SU-DHL-6 (cell line): ENCODE measurements around the gene REELD1.

ENCODE experiments used
- H2AFZ ChIP-seq: fragments of 200-600 bp; sonication (generic); 2 replicates; pipeline ENCODE4 v1.6.1; 2014; ENCODE audit warnings: low read depth, mild to moderate bottlenecking, moderate library complexity, mixed read lengths, antibody characterized with exemption, low read length; ENCODE audit not compliant: severe bottlenecking
- H3F3A ChIP-seq: fragments of 200-600 bp; shearing (Covaris generic); 2 replicates; pipeline ENCODE4 v1.6.0; 2016; ENCODE audit warnings: antibody characterized with exemption, mild to moderate bottlenecking; ENCODE audit not compliant: insufficient read depth
- H3K27ac ChIP-seq: fragments of 200-600 bp; sonication (generic); 2 replicates; pipeline ENCODE4 v1.5.1; 2016; ENCODE audit warnings: low read depth, mild to moderate bottlenecking, low read length, moderate library complexity, mixed read lengths
- H3K27me3 ChIP-seq: fragments of 200-600 bp; sonication (generic), shearing (Covaris generic); 2 replicates; pipeline ENCODE4 v1.6.0; 2014; ENCODE audit warnings: mild to moderate bottlenecking, low read length
- H3K36me3 ChIP-seq: fragments of 200-600 bp; sonication (generic); 2 replicates; pipeline ENCODE4 v1.6.1; 2014; ENCODE audit warnings: mild to moderate bottlenecking, low read length, mixed read lengths
- H3K4me2 ChIP-seq: fragments of 300-600, 200-600 bp; shearing (Covaris generic), sonication (generic); 2 replicates; pipeline ENCODE4 v1.6.0; 2014; ENCODE audit warnings: low read length, low read depth, mild to moderate bottlenecking; ENCODE audit not compliant: poor library complexity, severe bottlenecking
- H3K4me3 ChIP-seq: fragments of 200-600 bp; sonication (generic); 2 replicates; pipeline ENCODE4 v1.5.1; 2014; ENCODE audit warnings: antibody characterized with exemption, low read length, mild to moderate bottlenecking, mixed read lengths; ENCODE audit not compliant: insufficient read depth, poor library complexity, severe bottlenecking
- H3K79me2 ChIP-seq: fragments of 200-600 bp; sonication (generic); 2 replicates; pipeline ENCODE4 v1.6.1; 2014; ENCODE audit warnings: mild to moderate bottlenecking, low read length, moderate library complexity; ENCODE audit not compliant: insufficient read depth
- H3K9ac ChIP-seq: fragments of 200-600 bp; sonication (generic); 2 replicates; pipeline ENCODE4 v1.7.0; 2014; ENCODE audit warnings: mild to moderate bottlenecking, low read length
- H3K9me2 ChIP-seq: fragments of 200-600 bp; sonication (generic); replicated peaks from 2 replicates; pipeline ENCODE4 v1.6.1; 2014; ENCODE audit warnings: low read length; ENCODE audit not compliant: insufficient read depth
- H3K9me3 ChIP-seq: fragments of 200-600 bp; sonication (generic); 2 replicates; pipeline ENCODE4 v1.6.1; 2014; ENCODE audit warnings: low read length, mixed read lengths; ENCODE audit not compliant: insufficient read depth
- H4K20me1 ChIP-seq: fragments of 200-600 bp; sonication (generic); 2 replicates; pipeline ENCODE4 v1.6.1; 2014; ENCODE audit warnings: low read depth, mild to moderate bottlenecking, antibody characterized with exemption, low read length, moderate library complexity, mixed read lengths
- CTCF ChIP-seq: fragments of 200-600 bp; sonication (generic); IDR thresholded peaks from one replicate; pipeline ENCODE4 v1.5.1; 2017; ENCODE audit warnings: antibody characterized with exemption, mild to moderate bottlenecking, low read length, moderate library complexity; ENCODE audit not compliant: insufficient read depth, poor library complexity, severe bottlenecking
- EZH2phosphoT487 ChIP-seq: fragments of 200-600 bp; sonication (generic), shearing (Covaris generic); conservative IDR thresholded peaks from 2 replicates; pipeline ENCODE4 v1.6.1; 2018; ENCODE audit warnings: mild to moderate bottlenecking, antibody characterized with exemption, low read length, moderate library complexity, mixed read lengths

REELD1 gene

GRCh38 chr4:146257511-146257910, 43.2 kb downstream of the REELD1 start:
- H3K4me3 ChIP-seq = no peak overlapping the region
- no peak overlapping the region for H3K4me2 ChIP-seq
- H4K20me1 ChIP-seq = no peaks in the 10 kb centered on the region
- H3K79me2 ChIP-seq = no peaks in the 10 kb centered on the region
- H3K9me2 ChIP-seq = no peaks in the 10 kb centered on the region
- H3K27ac ChIP-seq = no peak overlapping the region
- H2AFZ ChIP-seq = no peak overlapping the region
- H3K27me3 ChIP-seq = no peaks in the 10 kb centered on the region
- no peaks in the 10 kb centered on the region for H3F3A ChIP-seq
- no peak overlapping the region for H3K9ac ChIP-seq
- H3K9me3 ChIP-seq = no peaks in the 10 kb centered on the region
- TF ChIP-seq EZH2phosphoT487 = no peak
- no peak for TF ChIP-seq CTCF
- no peaks in the 10 kb centered on the region for H3K36me3 ChIP-seq

GRCh38 chr4:146260521-146260920, 46.2 kb downstream of the REELD1 start:
- Histone ChIP-seq H3K9ac (no peak overlapping the region), H3K4me2 (no peak overlapping the region), H3K36me3 (no peaks in the 10 kb centered on the region)

GRCh38 chr4:146261041-146261440, 46.7 kb downstream of the REELD1 start:
- TF ChIP-seq CTCF (no peak), EZH2phosphoT487 (no peak)
- Histone ChIP-seq H3F3A (no peaks in the 10 kb centered on the region), H3K4me2 (no peak overlapping the region), H3K9ac (no peak overlapping the region), H3K27ac (no peak overlapping the region), H3K79me2 (no peaks in the 10 kb centered on the region), H2AFZ (no peak overlapping the region), H3K9me3 (no peaks in the 10 kb centered on the region), H3K36me3 (no peaks in the 10 kb centered on the region), H3K27me3 (no peaks in the 10 kb centered on the region), H4K20me1 (no peaks in the 10 kb centered on the region), H3K9me2 (no peaks in the 10 kb centered on the region), H3K4me3 (no peak overlapping the region)

More at GRCh38 chr4:146260521-146260920, 46.2 kb downstream of the REELD1 start:
- Histone ChIP-seq H3K9me2 (no peaks in the 10 kb centered on the region), H2AFZ (no peak overlapping the region), H3K4me3 (no peak overlapping the region), H4K20me1 (no peaks in the 10 kb centered on the region), H3K27ac (no peak overlapping the region), H3K9me3 (no peaks in the 10 kb centered on the region), H3F3A (no peaks in the 10 kb centered on the region), H3K79me2 (no peaks in the 10 kb centered on the region), H3K27me3 (no peaks in the 10 kb centered on the region)
- TF ChIP-seq EZH2phosphoT487 (no peak), CTCF (no peak)
